OCI-LY7 (cell line): ENCODE results near the gene SLC18A3. TPM values are rescaled to one million over a fixed set of nuclear protein-coding genes. Genes with fewer than 3 reads are reported as not detected.

Experiments
- Bru-seq: library from RNA; stranded (reverse); fragments of 400-500 nt; gene quantifications from one replicate; lab custom pipeline; 2021; lab: Mats Ljungman, UMichigan
- BruChase-seq, 2 experiments: library from RNA; stranded (reverse); fragments of 400-500 nt; gene quantifications; one replicate each; lab custom pipeline; 2021; lab: Mats Ljungman, UMichigan
- BruUV-seq: library from RNA; stranded (reverse); fragments of 400-500 nt; replicated peaks from 2 replicates; lab custom pipeline; 2021; lab: Mats Ljungman, UMichigan
- CTCF ChIA-PET: fragments of 300-600 bp; sonication (Branson Sonifier 250); formaldehyde crosslinking; loops from one replicate; lab custom pipeline; 2022; ENCODE audit warnings: antibody characterized with exemption; ENCODE audit not compliant: unreplicated experiment; lab: Charles Lee
- POLR2A ChIA-PET: fragments of 300-600 bp; sonication (Branson Sonifier 250); formaldehyde crosslinking; loops from one replicate; lab custom pipeline; 2022; ENCODE audit warnings: antibody characterized with exemption; lab: Charles Lee
- DNase-seq: peaks from one replicate; pipeline ENCODE4 v3.0.0-alpha.2; 2015; ENCODE audit warnings: low spot score
- H2AFZ ChIP-seq: fragments of 200-600 bp; sonication (generic), shearing (Covaris generic); 2 replicates; pipeline ENCODE4 v1.6.1; 2014; ENCODE audit warnings: mild to moderate bottlenecking, antibody characterized with exemption, low read length, moderate library complexity
- H3K27ac ChIP-seq: fragments of 200-600 bp; sonication (generic); 2 replicates; pipeline ENCODE4 v1.5.1; 2014; ENCODE audit warnings: mixed run types, low read depth, mild to moderate bottlenecking, moderate library complexity, low read length, inconsistent platforms; ENCODE audit not compliant: poor library complexity, severe bottlenecking
- H3K36me3 ChIP-seq: fragments of 200-600 bp; sonication (generic); 2 replicates; pipeline ENCODE4 v1.6.1; 2014; ENCODE audit warnings: mild to moderate bottlenecking, antibody characterized with exemption, low read length, moderate library complexity, mixed read lengths; ENCODE audit not compliant: insufficient read depth
- H3K4me1 ChIP-seq: fragments of 200-600 bp; sonication (generic); 2 replicates; pipeline ENCODE4 v1.5.1; 2014; ENCODE audit warnings: mild to moderate bottlenecking, low read length; ENCODE audit not compliant: insufficient read depth, poor library complexity, severe bottlenecking
- H3K4me2 ChIP-seq: fragments of 200-600 bp; sonication (generic); 2 replicates; pipeline ENCODE4 v1.6.1; 2014; ENCODE audit warnings: mild to moderate bottlenecking, low read length
- H3K4me3 ChIP-seq: fragments of 200-600 bp; sonication (generic); 2 replicates; pipeline ENCODE4 v1.5.1; 2014; ENCODE audit warnings: mild to moderate bottlenecking, low read depth, low read length; ENCODE audit not compliant: poor library complexity, severe bottlenecking
- H3K79me2 ChIP-seq: fragments of 200-600 bp; sonication (generic); 2 replicates; pipeline ENCODE4 v1.6.1; 2016; ENCODE audit warnings: low read depth, mild to moderate bottlenecking, low read length, moderate library complexity, mixed read lengths; ENCODE audit not compliant: insufficient read depth
- H3K9me2 ChIP-seq: fragments of 200-600 bp; sonication (generic); 2 replicates; pipeline ENCODE4 v1.6.1; 2016; ENCODE audit warnings: mild to moderate bottlenecking, low read length, mixed read lengths; ENCODE audit not compliant: insufficient read depth
- H3K9me3 ChIP-seq: fragments of 200-600 bp; sonication (generic); 2 replicates; pipeline ENCODE4 v1.6.1; 2014; ENCODE audit warnings: mild to moderate bottlenecking, mixed run types, low read length, mixed read lengths
- H4K20me1 ChIP-seq: fragments of 200-600 bp; sonication (generic); 2 replicates; pipeline ENCODE4 v1.6.1; 2014; ENCODE audit warnings: mild to moderate bottlenecking, antibody characterized with exemption, low read length, moderate library complexity, mixed read lengths; ENCODE audit not compliant: insufficient read depth
- EZH2phosphoT487 ChIP-seq: fragments of 200-600 bp; sonication (generic); IDR thresholded peaks from 2 replicates; pipeline ENCODE4 v1.6.1; 2018; ENCODE audit warnings: low read depth, borderline replicate concordance, mild to moderate bottlenecking, mixed run types, antibody characterized with exemption, low read length, moderate library complexity, mixed read lengths
- intact Hi-C: fragments of 100-400 bp; cut with micrococcal nuclease; formaldehyde crosslinking; loops from one replicate; pipeline ENCODE4 v1.10.0; 2022; ENCODE audit not compliant: unreplicated experiment
- long read RNA-seq: library from polyadenylated mRNA; stranded (forward); transcript quantifications from one replicate; pipeline ENCODE4 v2.0.0, GENCODE V29; 2022
- total RNA-seq, 2 experiments: library from RNA; depleted of rRNA in 1 of 2; stranded (reverse); fragments of >200 nt in 1 of 2; shearing (Covaris generic) in 1 of 2; gene quantifications; 2 replicates each; pipeline ENCODE4 v1.2.3, GENCODE V29; 2014 to 2022
- TF ChIP-seq, protein P1 (sequence below): fragments of 200-600 bp; sonication (generic); conservative IDR thresholded peaks from 2 replicates; pipeline ENCODE4 v1.5.1; 2014; ENCODE audit warnings: mild to moderate bottlenecking, antibody characterized with exemption, low read length, moderate library complexity, mixed read lengths

SLC18A3 gene
- total RNA-seq (2014; rRNA removed; shearing (Covaris generic)): not detected in 2 replicates
- not detected in 2 replicates for total RNA-seq (2022)
- Bru-seq, nascent RNA: not detected
- BruChase-seq, experiment 1, labeled RNA remaining after a 6-hour chase: not detected
- BruChase-seq, experiment 2, labeled RNA remaining after a 2-hour chase: not detected
- long read RNA-seq: 0 reads

- Histone ChIP-seq H3K27ac (no peak within 1 kb of the TSS), H2AFZ (no peak within 1 kb of the TSS), H3K79me2 (no peaks in the 10 kb centered on the region), H3K36me3 (no peaks in the 10 kb centered on the region), H3K4me2 (no peak within 1 kb of the TSS), H3K4me1 (no peaks in the 10 kb centered on the region), H3K9me2 (no peaks in the 10 kb centered on the region), H3K9me3 (no peaks in the 10 kb centered on the region), H4K20me1 (no peaks in the 10 kb centered on the region), H3K4me3 (no peak within 1 kb of the TSS)
- intact Hi-C loops: no loop called here
- no peak for TF ChIP-seq EZH2phosphoT487
- TF ChIP-seq, protein P1, sequence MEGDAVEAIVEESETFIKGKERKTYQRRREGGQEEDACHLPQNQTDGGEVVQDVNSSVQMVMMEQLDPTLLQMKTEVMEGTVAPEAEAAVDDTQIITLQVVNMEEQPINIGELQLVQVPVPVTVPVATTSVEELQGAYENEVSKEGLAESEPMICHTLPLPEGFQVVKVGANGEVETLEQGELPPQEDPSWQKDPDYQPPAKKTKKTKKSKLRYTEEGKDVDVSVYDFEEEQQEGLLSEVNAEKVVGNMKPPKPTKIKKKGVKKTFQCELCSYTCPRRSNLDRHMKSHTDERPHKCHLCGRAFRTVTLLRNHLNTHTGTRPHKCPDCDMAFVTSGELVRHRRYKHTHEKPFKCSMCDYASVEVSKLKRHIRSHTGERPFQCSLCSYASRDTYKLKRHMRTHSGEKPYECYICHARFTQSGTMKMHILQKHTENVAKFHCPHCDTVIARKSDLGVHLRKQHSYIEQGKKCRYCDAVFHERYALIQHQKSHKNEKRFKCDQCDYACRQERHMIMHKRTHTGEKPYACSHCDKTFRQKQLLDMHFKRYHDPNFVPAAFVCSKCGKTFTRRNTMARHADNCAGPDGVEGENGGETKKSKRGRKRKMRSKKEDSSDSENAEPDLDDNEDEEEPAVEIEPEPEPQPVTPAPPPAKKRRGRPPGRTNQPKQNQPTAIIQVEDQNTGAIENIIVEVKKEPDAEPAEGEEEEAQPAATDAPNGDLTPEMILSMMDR: no peak
- no peak for DNase-seq
- POLR2A ChIA-PET: no interaction called here
- BruUV-seq: no TSS peak
- CTCF ChIA-PET: no interaction called here
These were observed at the start of gene SLC18A3 for GRCh38 chr10:49610114-49610457. Gene SLC18A3, plus strand, starts transcription at chr10:49610310. Its CDS starts 431 bp downstream, at chr10:49610741.

DNA sequence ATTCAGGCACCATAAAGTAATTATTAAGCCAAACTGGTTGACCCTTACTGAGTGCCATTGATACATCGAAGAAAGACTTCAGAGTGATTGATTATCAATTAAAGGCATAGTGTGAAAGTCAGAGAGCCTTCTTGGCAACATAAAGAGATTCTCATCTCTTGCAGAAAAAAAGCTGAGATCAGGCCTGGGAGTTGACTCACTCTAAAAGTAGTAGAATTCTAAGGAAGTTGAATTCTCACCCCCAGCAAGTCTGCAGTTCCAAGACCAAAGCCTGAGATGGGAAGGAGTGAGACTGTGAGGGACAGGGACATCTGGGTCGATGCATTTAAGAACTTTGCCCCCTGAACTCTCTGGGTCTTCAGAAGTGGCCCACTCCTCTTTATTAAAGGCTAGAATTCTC is 49.6 kb upstream of the SLC18A3 start:
- H3K4me1 ChIP-seq: no peaks in the 10 kb centered on the region
- TF ChIP-seq, protein P1: no peak
- TF ChIP-seq EZH2phosphoT487: no peak
- no peaks in the 10 kb centered on the region for H3K36me3 ChIP-seq
- H3K4me3 ChIP-seq: no peak overlapping the region
- H3K27ac ChIP-seq: no peak overlapping the region
- no peaks in the 10 kb centered on the region for H3K9me2 ChIP-seq
- no peak overlapping the region for H3K4me2 ChIP-seq
- intact Hi-C loops: no loop called here
- no peak overlapping the region for H2AFZ ChIP-seq
- no peak for DNase-seq
- H3K79me2 ChIP-seq: no peaks in the 10 kb centered on the region
- ChIA-PET CTCF (no interaction called here), POLR2A (no interaction called here)
- H3K9me3 ChIP-seq: no peaks in the 10 kb centered on the region
- H4K20me1 ChIP-seq: no peaks in the 10 kb centered on the region
- BruUV-seq: no TSS peak

DNA sequence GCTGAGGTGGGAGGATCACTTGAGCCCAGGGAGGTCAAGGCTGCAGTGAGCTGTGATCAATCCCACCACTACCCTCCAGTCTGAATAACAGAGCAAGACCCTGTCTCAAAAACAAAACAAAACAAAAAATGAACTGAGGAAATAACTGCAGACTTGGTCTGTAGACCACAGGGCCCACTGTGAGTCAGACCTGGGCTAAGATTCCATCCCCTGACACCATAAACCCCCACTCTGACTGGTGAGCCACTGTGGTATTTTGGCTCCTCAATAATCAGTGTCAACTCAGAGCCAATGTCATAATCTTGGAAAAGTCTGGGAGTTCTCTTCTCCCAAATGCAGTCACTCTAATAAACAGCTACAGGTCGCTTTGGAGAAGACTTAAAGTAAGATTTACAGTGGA is 47.2 kb upstream of the SLC18A3 start:
- H3K4me3 ChIP-seq: no peak overlapping the region
- TF ChIP-seq, protein P1: no peak
- TF ChIP-seq EZH2phosphoT487: no peak
- BruUV-seq: no TSS peak
- H3K4me1 ChIP-seq: no peaks in the 10 kb centered on the region
- intact Hi-C loops: no loop called here
- H3K79me2 ChIP-seq: no peaks in the 10 kb centered on the region
- no peak overlapping the region for H2AFZ ChIP-seq
- H4K20me1 ChIP-seq: no peaks in the 10 kb centered on the region
- no peaks in the 10 kb centered on the region for H3K9me3 ChIP-seq
- ChIA-PET CTCF (no interaction called here), POLR2A (no interaction called here)
- no peaks in the 10 kb centered on the region for H3K36me3 ChIP-seq
- no peak for DNase-seq
- no peaks in the 10 kb centered on the region for H3K9me2 ChIP-seq
- H3K4me2 ChIP-seq: no peak overlapping the region
- H3K27ac ChIP-seq: no peak overlapping the region
